Measurements from ENCODE around the gene KCNMB4. TPM values are rescaled to one million over a fixed set of nuclear protein-coding genes. Genes with fewer than 3 reads are reported as not detected.

KCNMB4 gene
- 1.8 TPM for total RNA-seq
- under 1 TPM; 0.06 to 0.63 (median 0.49) TPM for polyA plus RNA-seq

- DNase-seq, result peak; percentile 61 to 73 (median 65)
- peak within 1 kb of the TSS; percentile 93 to 99 (median 96) for H3K4me3 Mint-ChIP-seq
- H3K27me3 Mint-ChIP-seq, result peaks cover 43% of the 10 kb centered on the region
- H3K9me3 Mint-ChIP-seq, result no peaks in the 10 kb centered on the region
- ATAC-seq (ENCODE audit: low read depth in 2 of 2), result peak; percentile 67 to 74
- Histone ChIP-seq H3K27ac (ENCODE audit: insufficient read depth, low read length, poor library complexity, severe bottlenecking) (peak within 1 kb of the TSS; percentile 20), H3K27me3 (ENCODE audit: control insufficient read depth, insufficient read depth, low read length) (peaks cover 14% of the 10 kb centered on the region), H3K36me3 (ENCODE audit: control insufficient read depth, insufficient read depth, low read length) (no peaks in the 10 kb centered on the region), H3K4me1 (ENCODE audit: control insufficient read depth, insufficient read depth, low read length, poor library complexity, severe bottlenecking) (peaks cover 24% of the 10 kb centered on the region), H3K9me3 (ENCODE audit: control insufficient read depth in 2 of 2, low read length in 2 of 2) (no peaks in the 10 kb centered on the region), H3K4me3 (ENCODE audit: low read depth, low read length) (peak within 1 kb of the TSS; percentile 68)
- peak within 1 kb of the TSS; percentile 48 to 95 (median 88) for H3K27ac Mint-ChIP-seq
- H3K4me1 Mint-ChIP-seq, result peaks cover 4 to 33% (median 17%) of the 10 kb centered on the region in 4 donors
- H3K36me3 Mint-ChIP-seq, result no peaks in the 10 kb centered on the region
These were observed at the start of gene KCNMB4 for GRCh38 chr12:70365648-70366518. Gene KCNMB4 (plus strand): TSS chr12:70366290. CDS start chr12:70366735, 445 bp downstream.

- peaks cover 37% of the 10 kb centered on the region for H3K36me3 Mint-ChIP-seq
- Histone ChIP-seq H3K4me1 (ENCODE audit: control insufficient read depth, insufficient read depth, low read length, poor library complexity, severe bottlenecking) (peaks cover 10% of the 10 kb centered on the region), H3K9me3 (ENCODE audit: control insufficient read depth in 2 of 2, low read length in 2 of 2) (no peaks in the 10 kb centered on the region), H3K36me3 (ENCODE audit: control insufficient read depth, insufficient read depth, low read length) (peaks cover 14% of the 10 kb centered on the region), H3K27me3 (ENCODE audit: control insufficient read depth, insufficient read depth, low read length) (no peaks in the 10 kb centered on the region), H3K27ac (ENCODE audit: insufficient read depth, low read length, poor library complexity, severe bottlenecking) (no peak overlapping the region), H3K4me3 (ENCODE audit: low read depth, low read length) (peak overlapping the region; percentile 32)
- no peaks in the 10 kb centered on the region for H3K9me3 Mint-ChIP-seq
- H3K27ac Mint-ChIP-seq, result peak overlapping the region in 1 of 3 donors; percentile 22
- DNase-seq, result no peak
- no peak for ATAC-seq (ENCODE audit: low read depth in 2 of 2)
- H3K4me1 Mint-ChIP-seq, result peaks cover 42 to 58% (median 51%) of the 10 kb centered on the region in 4 donors
- no peak overlapping the region for H3K4me3 Mint-ChIP-seq
- no peaks in the 10 kb centered on the region for H3K27me3 Mint-ChIP-seq
These were observed 48.3 kb upstream of the KCNMB4 start for GRCh38 chr12:70317781-70318180.

GRCh38 chr12:70319605-70320004 is 46.5 kb upstream of the KCNMB4 start:
- no peaks in the 10 kb centered on the region for H3K27me3 ChIP-seq (ENCODE audit: control insufficient read depth, insufficient read depth, low read length)
- H3K4me1 Mint-ChIP-seq, result peaks cover 43 to 53% (median 47%) of the 10 kb centered on the region in 4 donors
- H3K27me3 Mint-ChIP-seq, result no peaks in the 10 kb centered on the region
- peaks cover 15% of the 10 kb centered on the region for H3K36me3 ChIP-seq (ENCODE audit: control insufficient read depth, insufficient read depth, low read length)
- peaks cover 10% of the 10 kb centered on the region for H3K4me1 ChIP-seq (ENCODE audit: control insufficient read depth, insufficient read depth, low read length, poor library complexity, severe bottlenecking)
- H3K9me3 ChIP-seq (ENCODE audit: control insufficient read depth in 2 of 2, low read length in 2 of 2), result no peaks in the 10 kb centered on the region
- H3K36me3 Mint-ChIP-seq, result peaks cover 28% of the 10 kb centered on the region
- no peak overlapping the region for H3K27ac Mint-ChIP-seq
- H3K4me3 Mint-ChIP-seq, result no peak overlapping the region
- no peaks in the 10 kb centered on the region for H3K9me3 Mint-ChIP-seq
- DNase-seq (no peak), ATAC-seq (ENCODE audit: low read depth in 2 of 2) (no peak)
- no peak overlapping the region for H3K27ac ChIP-seq (ENCODE audit: insufficient read depth, low read length, poor library complexity, severe bottlenecking)
- no peak overlapping the region for H3K4me3 ChIP-seq (ENCODE audit: low read depth, low read length)

GRCh38 chr12:70321191-70321590 is 44.9 kb upstream of the KCNMB4 start:
- no peaks in the 10 kb centered on the region for H3K9me3 ChIP-seq (ENCODE audit: control insufficient read depth in 2 of 2, low read length in 2 of 2)
- peaks cover 19% of the 10 kb centered on the region for H3K36me3 ChIP-seq (ENCODE audit: control insufficient read depth, insufficient read depth, low read length)
- H3K4me3 ChIP-seq (ENCODE audit: low read depth, low read length), result no peak overlapping the region
- Mint-ChIP-seq H3K4me3 (no peak overlapping the region), H3K27ac (no peak overlapping the region), H3K27me3 (no peaks in the 10 kb centered on the region), H3K4me1 (peaks cover 31 to 53% (median 38%) of the 10 kb centered on the region in 4 donors), H3K9me3 (no peaks in the 10 kb centered on the region), H3K36me3 (peaks cover 31% of the 10 kb centered on the region)
- no peaks in the 10 kb centered on the region for H3K4me1 ChIP-seq (ENCODE audit: control insufficient read depth, insufficient read depth, low read length, poor library complexity, severe bottlenecking)
- no peaks in the 10 kb centered on the region for H3K27me3 ChIP-seq (ENCODE audit: control insufficient read depth, insufficient read depth, low read length)
- DNase-seq (no peak), ATAC-seq (ENCODE audit: low read depth in 2 of 2) (no peak)
- H3K27ac ChIP-seq (ENCODE audit: insufficient read depth, low read length, poor library complexity, severe bottlenecking), result no peak overlapping the region

GRCh38 chr12:70327541-70327940 is 38.5 kb upstream of the KCNMB4 start:
- Mint-ChIP-seq H3K36me3 (peaks cover 53% of the 10 kb centered on the region), H3K27ac (peak overlapping the region in 2 of 3 donors; percentile 16 to 49)

GRCh38 chr12:70329728-70330127 is 36.4 kb upstream of the KCNMB4 start:
- Histone ChIP-seq H3K27ac (ENCODE audit: insufficient read depth, low read length, poor library complexity, severe bottlenecking) (no peak overlapping the region), H3K4me1 (ENCODE audit: control insufficient read depth, insufficient read depth, low read length, poor library complexity, severe bottlenecking) (peaks cover 5% of the 10 kb centered on the region), H3K9me3 (ENCODE audit: control insufficient read depth in 2 of 2, low read length in 2 of 2) (no peaks in the 10 kb centered on the region), H3K27me3 (ENCODE audit: control insufficient read depth, insufficient read depth, low read length) (no peaks in the 10 kb centered on the region), H3K4me3 (ENCODE audit: low read depth, low read length) (no peak overlapping the region), H3K36me3 (ENCODE audit: control insufficient read depth, insufficient read depth, low read length) (peaks cover 19% of the 10 kb centered on the region)
- no peak overlapping the region for H3K27ac Mint-ChIP-seq
- ATAC-seq (ENCODE audit: low read depth in 2 of 2) (no peak), DNase-seq (no peak)
- peaks cover 0 to 2% (median 0%) of the 10 kb centered on the region in 7 donors for H3K9me3 Mint-ChIP-seq
- no peaks in the 10 kb centered on the region for H3K27me3 Mint-ChIP-seq
- peaks cover 31 to 40% (median 35%) of the 10 kb centered on the region in 4 donors for H3K4me1 Mint-ChIP-seq
- no peak overlapping the region for H3K4me3 Mint-ChIP-seq
- H3K36me3 Mint-ChIP-seq, result peaks cover 51% of the 10 kb centered on the region

More at GRCh38 chr12:70327541-70327940, 38.5 kb upstream of the KCNMB4 start:
- Histone ChIP-seq H3K27ac (ENCODE audit: insufficient read depth, low read length, poor library complexity, severe bottlenecking) (no peak overlapping the region), H3K9me3 (ENCODE audit: control insufficient read depth in 2 of 2, low read length in 2 of 2) (no peaks in the 10 kb centered on the region), H3K4me1 (ENCODE audit: control insufficient read depth, insufficient read depth, low read length, poor library complexity, severe bottlenecking) (no peaks in the 10 kb centered on the region), H3K36me3 (ENCODE audit: control insufficient read depth, insufficient read depth, low read length) (peaks cover 21% of the 10 kb centered on the region), H3K27me3 (ENCODE audit: control insufficient read depth, insufficient read depth, low read length) (no peaks in the 10 kb centered on the region), H3K4me3 (ENCODE audit: low read depth, low read length) (no peak overlapping the region)
- Mint-ChIP-seq H3K4me3 (no peak overlapping the region), H3K27me3 (no peaks in the 10 kb centered on the region), H3K9me3 (peaks cover 0 to 2% (median 0%) of the 10 kb centered on the region in 7 donors), H3K4me1 (peaks cover 24 to 47% (median 42%) of the 10 kb centered on the region in 4 donors)
- ATAC-seq (ENCODE audit: low read depth in 2 of 2) (no peak), DNase-seq (no peak)

GRCh38 chr12:70330158-70330557 is 35.9 kb upstream of the KCNMB4 start:
- no peaks in the 10 kb centered on the region for H3K27me3 Mint-ChIP-seq
- ATAC-seq (ENCODE audit: low read depth in 2 of 2), result no peak
- H3K4me1 Mint-ChIP-seq, result peaks cover 30 to 37% (median 32%) of the 10 kb centered on the region in 4 donors

More at GRCh38 chr12:70330158-70330557, 35.9 kb upstream of the KCNMB4 start:
- Mint-ChIP-seq H3K36me3 (peaks cover 51% of the 10 kb centered on the region), H3K4me3 (no peak overlapping the region), H3K9me3 (peaks cover 0 to 2% (median 0%) of the 10 kb centered on the region in 7 donors), H3K27ac (no peak overlapping the region)
- Histone ChIP-seq H3K4me3 (ENCODE audit: low read depth, low read length) (no peak overlapping the region), H3K4me1 (ENCODE audit: control insufficient read depth, insufficient read depth, low read length, poor library complexity, severe bottlenecking) (peaks cover 5% of the 10 kb centered on the region), H3K27me3 (ENCODE audit: control insufficient read depth, insufficient read depth, low read length) (no peaks in the 10 kb centered on the region), H3K27ac (ENCODE audit: insufficient read depth, low read length, poor library complexity, severe bottlenecking) (no peak overlapping the region), H3K36me3 (ENCODE audit: control insufficient read depth, insufficient read depth, low read length) (peaks cover 19% of the 10 kb centered on the region), H3K9me3 (ENCODE audit: control insufficient read depth in 2 of 2, low read length in 2 of 2) (no peaks in the 10 kb centered on the region)
- no peak for DNase-seq
